Measurements from ENCODE around the gene LDHB.

Gene LDHB

DNA sequence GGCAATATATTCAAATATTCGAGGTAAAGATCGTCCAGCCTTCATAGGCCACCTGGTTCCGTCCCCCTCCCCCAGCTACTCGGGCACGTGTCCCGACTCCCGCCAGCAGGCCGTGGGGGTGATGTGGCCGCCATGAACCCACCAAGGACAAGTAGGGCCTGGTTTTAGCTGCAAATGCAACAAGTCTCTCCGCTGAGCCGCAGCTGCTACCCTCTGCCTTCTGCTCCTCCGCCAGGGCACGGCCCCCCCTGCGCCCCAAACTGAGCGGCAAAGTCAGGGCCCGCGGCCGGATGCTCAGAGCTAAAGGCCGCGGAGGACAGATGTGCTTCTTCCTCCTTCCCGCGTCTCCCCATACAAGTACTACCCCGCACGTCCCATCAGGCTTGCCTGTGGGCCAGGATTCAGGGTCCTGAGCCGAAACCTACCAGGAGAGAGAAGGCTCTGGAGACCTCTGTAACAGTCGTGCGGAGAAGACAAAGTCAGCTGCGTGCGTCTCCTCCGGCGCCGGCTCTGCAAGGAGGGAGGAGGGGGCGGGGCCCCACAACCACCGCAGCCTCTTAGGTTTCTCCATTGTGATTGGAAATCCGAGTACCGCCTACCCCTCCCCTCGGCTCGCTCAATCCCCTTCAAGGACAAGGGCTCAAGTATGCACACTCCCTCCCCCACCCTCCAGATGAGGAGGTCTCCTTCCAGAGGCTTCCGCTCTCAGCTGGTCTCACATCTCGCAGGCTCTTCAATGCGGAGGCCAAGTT lies at the start of gene LDHB:
Gene LDHB (minus strand): TSS at position 517 of the 752 bp plus-strand sequence. CDS start 3,171 bp downstream, outside the sequence.
- peak within 1 kb of the TSS; percentile 91 for H3K4me3 ChIP-seq (ENCODE audit: low read length)
- peak within 1 kb of the TSS; percentile 73 for H3K27ac ChIP-seq (ENCODE audit: low read depth, low read length)
- H4K20me1 ChIP-seq (ENCODE audit: control insufficient read depth, insufficient read depth, low read depth, low read length) = peaks cover 22% of the 10 kb centered on the region
- peaks cover 50% of the 10 kb centered on the region for H3K36me3 ChIP-seq (ENCODE audit: control insufficient read depth, low read length)
- H3K4me1 ChIP-seq (ENCODE audit: control insufficient read depth, low read length) = peaks cover 36% of the 10 kb centered on the region
- H3K9me3 ChIP-seq (ENCODE audit: control insufficient read depth, insufficient read depth, low read length) = peaks cover 3% of the 10 kb centered on the region; the same call in 1 of the 2 replicates
- H3F3A ChIP-seq (ENCODE audit: control insufficient read depth, insufficient read depth) = no peaks in the 10 kb centered on the region; the same call in 1 of the 2 replicates
- no peak for TF ChIP-seq EZH2phosphoT487 (IDR thresholded peaks at IDR 0.05; ENCODE audit: borderline replicate concordance, low read length)
- TF ChIP-seq, protein P1, sequence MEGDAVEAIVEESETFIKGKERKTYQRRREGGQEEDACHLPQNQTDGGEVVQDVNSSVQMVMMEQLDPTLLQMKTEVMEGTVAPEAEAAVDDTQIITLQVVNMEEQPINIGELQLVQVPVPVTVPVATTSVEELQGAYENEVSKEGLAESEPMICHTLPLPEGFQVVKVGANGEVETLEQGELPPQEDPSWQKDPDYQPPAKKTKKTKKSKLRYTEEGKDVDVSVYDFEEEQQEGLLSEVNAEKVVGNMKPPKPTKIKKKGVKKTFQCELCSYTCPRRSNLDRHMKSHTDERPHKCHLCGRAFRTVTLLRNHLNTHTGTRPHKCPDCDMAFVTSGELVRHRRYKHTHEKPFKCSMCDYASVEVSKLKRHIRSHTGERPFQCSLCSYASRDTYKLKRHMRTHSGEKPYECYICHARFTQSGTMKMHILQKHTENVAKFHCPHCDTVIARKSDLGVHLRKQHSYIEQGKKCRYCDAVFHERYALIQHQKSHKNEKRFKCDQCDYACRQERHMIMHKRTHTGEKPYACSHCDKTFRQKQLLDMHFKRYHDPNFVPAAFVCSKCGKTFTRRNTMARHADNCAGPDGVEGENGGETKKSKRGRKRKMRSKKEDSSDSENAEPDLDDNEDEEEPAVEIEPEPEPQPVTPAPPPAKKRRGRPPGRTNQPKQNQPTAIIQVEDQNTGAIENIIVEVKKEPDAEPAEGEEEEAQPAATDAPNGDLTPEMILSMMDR (IDR thresholded peaks at IDR 0.05; ENCODE audit: low read depth, low read length, poor library complexity, severe bottlenecking) = no peak
- peaks cover 57% of the 10 kb centered on the region for H3K79me2 ChIP-seq (ENCODE audit: control insufficient read depth, low read length)
- peak within 1 kb of the TSS; percentile 88 for H3K4me2 ChIP-seq (ENCODE audit: low read length)
- no peaks in the 10 kb centered on the region for H3K9me2 ChIP-seq (replicated peaks; ENCODE audit: control insufficient read depth, low read length)
- peaks cover 2% of the 10 kb centered on the region; the same call in 1 of the 2 replicates for H3K27me3 ChIP-seq (ENCODE audit: control insufficient read depth, low read length)

GRCh38 chr12:21704847-21705246 lies 47.2 kb upstream of the LDHB start:
- H3K4me1 ChIP-seq (ENCODE audit: control insufficient read depth, low read length) = no peaks in the 10 kb centered on the region
- H3K4me3 ChIP-seq (ENCODE audit: low read length) = no peak overlapping the region
- H3K9me2 ChIP-seq (replicated peaks; ENCODE audit: control insufficient read depth, low read length) = no peaks in the 10 kb centered on the region
- no peaks in the 10 kb centered on the region for H3K36me3 ChIP-seq (ENCODE audit: control insufficient read depth, low read length)
- no peak for TF ChIP-seq EZH2phosphoT487 (IDR thresholded peaks at IDR 0.05; ENCODE audit: borderline replicate concordance, low read length)
- TF ChIP-seq, protein P1 (IDR thresholded peaks at IDR 0.05; ENCODE audit: low read depth, low read length, poor library complexity, severe bottlenecking) = no peak
- no peaks in the 10 kb centered on the region for H3K27me3 ChIP-seq (ENCODE audit: control insufficient read depth, low read length)
- no peaks in the 10 kb centered on the region for H3K79me2 ChIP-seq (ENCODE audit: control insufficient read depth, low read length)
- no peaks in the 10 kb centered on the region for H4K20me1 ChIP-seq (ENCODE audit: control insufficient read depth, insufficient read depth, low read depth, low read length)
- no peak overlapping the region for H3K4me2 ChIP-seq (ENCODE audit: low read length)
- H3F3A ChIP-seq (ENCODE audit: control insufficient read depth, insufficient read depth) = no peaks in the 10 kb centered on the region
- H3K27ac ChIP-seq (ENCODE audit: low read depth, low read length) = no peak overlapping the region
- no peaks in the 10 kb centered on the region for H3K9me3 ChIP-seq (ENCODE audit: control insufficient read depth, insufficient read depth, low read length)

GRCh38 chr12:21699851-21700250 lies 42.2 kb upstream of the LDHB start:
- no peak for TF ChIP-seq EZH2phosphoT487 (IDR thresholded peaks at IDR 0.05; ENCODE audit: borderline replicate concordance, low read length)
- TF ChIP-seq, protein P1 (IDR thresholded peaks at IDR 0.05; ENCODE audit: low read depth, low read length, poor library complexity, severe bottlenecking) = no peak
- Histone ChIP-seq H3K4me3 (ENCODE audit: low read length) (no peak overlapping the region), H3K36me3 (ENCODE audit: control insufficient read depth, low read length) (no peaks in the 10 kb centered on the region), H3K27me3 (ENCODE audit: control insufficient read depth, low read length) (no peaks in the 10 kb centered on the region), H3K27ac (ENCODE audit: low read depth, low read length) (no peak overlapping the region), H3K9me3 (ENCODE audit: control insufficient read depth, insufficient read depth, low read length) (no peaks in the 10 kb centered on the region), H3K79me2 (ENCODE audit: control insufficient read depth, low read length) (no peaks in the 10 kb centered on the region), H3F3A (ENCODE audit: control insufficient read depth, insufficient read depth) (no peaks in the 10 kb centered on the region), H3K4me2 (ENCODE audit: low read length) (no peak overlapping the region), H3K4me1 (ENCODE audit: control insufficient read depth, low read length) (no peaks in the 10 kb centered on the region), H3K9me2 (replicated peaks; ENCODE audit: control insufficient read depth, low read length) (no peaks in the 10 kb centered on the region), H4K20me1 (ENCODE audit: control insufficient read depth, insufficient read depth, low read depth, low read length) (no peaks in the 10 kb centered on the region)
